NT2/D1 (cell line): ENCODE results near the gene CACNG5.

Experiments
- SUZ12 ChIP-seq: IDR thresholded peaks from 2 replicates; pipeline ENCODE4 v1.6.1; 2011; ENCODE audit not compliant: insufficient read length, insufficient read depth; ENCODE audit errors: extremely low read depth
- YY1 ChIP-seq: IDR thresholded peaks from 2 replicates; pipeline ENCODE4 v1.6.1; 2011; ENCODE audit not compliant: insufficient read length, insufficient read depth
- ZNF274 ChIP-seq: IDR thresholded peaks from 2 replicates; pipeline ENCODE4 v1.6.1; 2011; ENCODE audit warnings: mild to moderate bottlenecking, low read depth, low read length

- TF ChIP-seq YY1 (no peak), ZNF274 (no peak), SUZ12 (no peak)
Measured at GRCh38 chr17:66789961-66790437, 44.9 kb upstream of the CACNG5 start.
